HepG2 (cell line): Measurements from ENCODE around the gene CRIM1. TPM values are rescaled to one million over a fixed set of nuclear protein-coding genes. Genes with fewer than 3 reads are reported as not detected.
A peak's percentile ranks its signal among the peaks of the same experiment; 100 is the strongest.

Experiments
- DDIT3 ChIP-seq: sonication (generic); formaldehyde crosslinking; IDR thresholded peaks from 2 replicates; pipeline ENCODE4 v1.4.0; 2020; ENCODE audit warnings: mild to moderate bottlenecking, missing genetic modification reagents
- E2F5 ChIP-seq: sonication (generic); formaldehyde crosslinking; conservative IDR thresholded peaks from 2 replicates; pipeline ENCODE4 v1.4.0; 2020; ENCODE audit warnings: missing genetic modification reagents
- HNRNPLL ChIP-seq: fragments of 200-400 bp; formaldehyde crosslinking; IDR thresholded peaks from 2 replicates; pipeline ENCODE4 v1.6.1; 2017; ENCODE audit warnings: mild to moderate bottlenecking, low read depth, low read length; ENCODE audit not compliant: poor library complexity, severe bottlenecking
- SRSF1 ChIP-seq: fragments of 200-400 bp; formaldehyde crosslinking; optimal IDR thresholded peaks from 2 replicates; pipeline ENCODE3; 2017; ENCODE audit warnings: mild to moderate bottlenecking, low read depth, low read length, moderate library complexity
- TCF12 ChIP-seq, 2 experiments: fragments of 450-650 bp in 1 of 2; sonication (generic) in 1 of 2; formaldehyde crosslinking in 1 of 2; IDR thresholded peaks; 2 replicates each; pipeline versions ENCODE4 v1.6.1 to v1.8.0; 2017 to 2022; ENCODE audit warnings: antibody characterized with exemption in 1 of 2, mild to moderate bottlenecking in 1 of 2, missing genetic modification reagents in 1 of 2, moderate library complexity in 1 of 2
- TIGD3 ChIP-seq: sonication (generic); formaldehyde crosslinking; IDR thresholded peaks from 2 replicates; pipeline ENCODE4 v1.5.1; 2020; ENCODE audit warnings: mild to moderate bottlenecking, missing genetic modification reagents, borderline replicate concordance
- UBTF ChIP-seq: sonication (generic); formaldehyde crosslinking; IDR thresholded peaks from 2 replicates; pipeline ENCODE4 v1.4.0; 2020; ENCODE audit warnings: mild to moderate bottlenecking, missing genetic modification reagents
- ZHX1 ChIP-seq: sonication (generic); formaldehyde crosslinking; IDR thresholded peaks from 2 replicates; pipeline ENCODE4 v1.8.1; 2022; ENCODE audit warnings: low read depth, mild to moderate bottlenecking, missing genetic modification reagents
- ZNF20 ChIP-seq: sonication (generic); formaldehyde crosslinking; IDR thresholded peaks from 2 replicates; pipeline ENCODE4 v1.4.0; 2020; ENCODE audit warnings: mild to moderate bottlenecking, moderate library complexity, missing genetic modification reagents
- ZNF292 ChIP-seq: sonication (generic); formaldehyde crosslinking; IDR thresholded peaks from 2 replicates; pipeline ENCODE4 v1.8.1; 2022; ENCODE audit warnings: mild to moderate bottlenecking, low read depth, missing genetic modification reagents, borderline replicate concordance
- ZNF367 ChIP-seq: sonication (generic); formaldehyde crosslinking; IDR thresholded peaks from 2 replicates; pipeline ENCODE4 v1.4.0; 2020; ENCODE audit warnings: missing genetic modification reagents, borderline replicate concordance
- ZNF501 ChIP-seq: sonication (generic); formaldehyde crosslinking; IDR thresholded peaks from 2 replicates; pipeline ENCODE4 v1.5.1; 2020; ENCODE audit warnings: mild to moderate bottlenecking, moderate library complexity, missing genetic modification reagents
- ZNF687 ChIP-seq: sonication (generic); formaldehyde crosslinking; IDR thresholded peaks from 2 replicates; pipeline ENCODE4 v1.5.1; 2020; ENCODE audit warnings: mild to moderate bottlenecking, missing genetic modification reagents, moderate library complexity
- ZNF773 ChIP-seq: sonication (generic); formaldehyde crosslinking; IDR thresholded peaks from 2 replicates; pipeline ENCODE4 v1.4.0; 2020; ENCODE audit warnings: missing genetic modification reagents, borderline replicate concordance
- polyA plus RNA-seq, 8 experiments: library from polyadenylated mRNA; depleted of rRNA in 3 of 8; stranded (reverse) in 7 of 8; unstranded in 1 of 8; fragments of >200 nt; fragmentation: Illumina TruSeq in 4 of 8; extraction: Trizol in 4 of 8; gene quantifications; 2 replicates each; pipeline versions ENCODE4 v1.2.1 to v1.2.3, GENCODE V29; 2011 to 2016; ENCODE audit warnings: low read depth in 4 of 8, missing spikeins in 1 of 8, mixed read lengths in 1 of 8; ENCODE audit not compliant: insufficient read depth in 1 of 8
- total RNA-seq, 5 experiments: library from RNA; depleted of rRNA; stranded (reverse); fragments of >200 nt; fragmentation: Illumina TruSeq; extraction: Trizol; gene quantifications; 2 replicates each; pipeline ENCODE4 v1.2.3, GENCODE V29; 2016; ENCODE audit warnings: low read depth in 1 of 5

Gene CRIM1
- total and polyA plus RNA-seq, 2 of the 13 experiments (the other 11 are each of a cell fraction or from before 2014, with no cell fraction given), result 39.1 to 69.9 TPM

- TF ChIP-seq ZHX1 (CRISPR knock-in tag), result 0 out of 2 replicates have a peak, but pooled peaks have one; percentile 57
- TF ChIP-seq ZNF367 (CRISPR knock-in tag), result no peak
- no peak for TF ChIP-seq TCF12 (IDR thresholded peaks at IDR 0.05)
- 0 out of 2 replicates have a peak, but pooled peaks have one; percentile 26 for TF ChIP-seq TCF12 (CRISPR knock-in tag; IDR thresholded peaks at IDR 0.05)
- peak; percentile 25; the same call in 1 of the 2 replicates for TF ChIP-seq ZNF20
- peak; percentile 32 for TF ChIP-seq SRSF1
- peak; percentile 86 for TF ChIP-seq HNRNPLL
- TF ChIP-seq ZNF292 (CRISPR knock-in tag), result 0 out of 2 replicates have a peak, but pooled peaks have one; percentile 61
- TF ChIP-seq ZNF501, result no peak
- 0 out of 2 replicates have a peak, but pooled peaks have one; percentile 60 for TF ChIP-seq TIGD3 (CRISPR knock-in tag)
- no peak for TF ChIP-seq DDIT3
- TF ChIP-seq ZNF773 (CRISPR knock-in tag), result peak; percentile 46; the same call in 1 of the 2 replicates
- TF ChIP-seq UBTF (CRISPR knock-in tag), result peak; percentile 83
- peak; percentile 81 for TF ChIP-seq ZNF687 (CRISPR knock-in tag)
- no peak for TF ChIP-seq E2F5 (CRISPR knock-in tag)
Observed at GRCh38 chr2:36356298-36356989, 866 bp downstream of the CRIM1 start (continued).
